Bronchial epithelial cell (primary cell): ENCODE measurements around the gene AMPD2. TPM values are rescaled to one million over a fixed set of nuclear protein-coding genes. Genes with fewer than 3 reads are reported as not detected.
A peak's percentile ranks its signal among the peaks of the same experiment; 100 is the strongest.

Source experiments
- DNase-seq: peaks from one replicate; pipeline ENCODE4 v3.0.0-alpha.2; 2010; ENCODE audit warnings: low read depth
- FAIRE-seq: peaks from 2 replicates; lab custom pipeline; 2011; peaks lifted over from hg19 to GRCh38; lab: Jason Lieb, UNC
- H3K27me3 ChIP-seq: 2 replicates; pipeline ENCODE4 v1.5.1; 2011; ENCODE audit warnings: low read length; ENCODE audit not compliant: control insufficient read depth, insufficient read depth
- H3K36me3 ChIP-seq: 2 replicates; pipeline ENCODE4 v1.5.1; 2011; ENCODE audit warnings: low read length; ENCODE audit not compliant: control insufficient read depth, insufficient read depth
- H3K4me3 ChIP-seq: 2 replicates; pipeline ENCODE4 v1.5.1; 2011; ENCODE audit warnings: mild to moderate bottlenecking, low read depth, low read length, control low read depth
- CTCF ChIP-seq: IDR thresholded peaks from 2 replicates; pipeline ENCODE4 v1.5.1; 2011; ENCODE audit warnings: mild to moderate bottlenecking, moderate library complexity, low read length, control low read depth, inconsistent platforms; ENCODE audit not compliant: insufficient read depth, severe bottlenecking
- total RNA-seq: library from RNA; depleted of rRNA; stranded (reverse); fragments of >200 nt; gene quantifications from 2 replicates; pipeline ENCODE4 v1.2.1, GENCODE V29; 2014

Gene AMPD2
- total RNA-seq, 1 donor from 2014 or later, result 21.9 TPM

- Histone ChIP-seq H3K4me3 (no peak overlapping the region), H3K36me3 (peaks cover 17% of the 10 kb centered on the region), H3K27me3 (no peaks in the 10 kb centered on the region)
- TF ChIP-seq CTCF, result no peak
- no peak for DNase-seq
- no peak for FAIRE-seq
Measured at GRCh38 chr1:109634292-109634691, 14.7 kb downstream of the AMPD2 start.

DNA sequence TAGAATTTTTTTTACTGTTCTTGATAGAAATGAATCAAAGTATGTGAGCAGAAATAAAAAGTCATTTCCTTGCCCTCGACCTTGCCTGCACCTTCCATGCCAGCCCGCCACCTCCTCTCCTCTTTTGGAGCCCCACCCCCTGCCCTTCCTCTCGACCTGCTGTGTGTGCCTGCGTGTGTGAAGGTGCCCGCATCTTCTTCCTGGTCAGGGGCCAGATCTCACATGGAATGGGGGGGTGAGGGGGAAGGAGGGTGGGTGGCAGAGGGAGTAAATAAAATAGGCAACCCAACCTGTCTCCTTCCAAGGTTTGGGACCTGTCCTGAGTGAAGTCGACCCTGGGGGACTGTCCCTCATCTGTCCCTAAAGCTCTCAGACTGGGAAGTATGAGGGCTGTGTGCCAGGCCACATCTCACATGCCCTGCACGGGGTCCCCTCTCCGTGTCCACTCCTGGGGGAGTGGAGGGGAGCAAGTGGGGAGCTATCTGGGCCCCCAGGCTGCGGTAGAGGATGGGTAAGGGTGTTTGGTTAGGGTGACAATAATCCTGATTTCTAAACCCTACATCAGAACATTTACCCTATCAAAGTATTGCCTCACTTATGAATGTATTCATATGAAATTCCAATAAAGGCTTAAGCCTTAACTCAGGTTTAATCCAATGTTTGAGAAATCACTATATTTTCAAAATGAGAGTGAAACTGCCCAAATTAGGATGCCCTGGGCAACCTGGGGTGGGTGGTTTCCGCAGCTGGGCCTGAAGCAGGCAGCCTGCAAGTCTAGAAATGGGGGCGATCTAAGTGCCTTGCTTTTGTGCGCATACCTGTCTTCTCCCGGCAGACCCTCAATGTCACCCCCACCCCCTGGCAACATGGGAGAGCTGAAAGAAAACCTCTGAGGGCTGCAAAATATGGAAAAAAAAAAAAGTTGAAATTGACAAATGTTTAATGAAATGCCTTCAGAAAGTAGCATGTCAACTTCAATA lies 15.4 kb downstream of the AMPD2 start:
- Histone ChIP-seq H3K4me3 (no peak overlapping the region), H3K27me3 (no peaks in the 10 kb centered on the region), H3K36me3 (peaks cover 12% of the 10 kb centered on the region)
- no peak for FAIRE-seq
- no peak for TF ChIP-seq CTCF
- DNase-seq, result no peak

- no peak overlapping the region for H3K4me3 ChIP-seq
- no peak for TF ChIP-seq CTCF
- H3K27me3 ChIP-seq, result no peaks in the 10 kb centered on the region
- FAIRE-seq (no peak), DNase-seq (no peak)
- H3K36me3 ChIP-seq, result peaks cover 8% of the 10 kb centered on the region
Measured at GRCh38 chr1:109635862-109636200, 16.2 kb downstream of the AMPD2 start.

GRCh38 chr1:109636201-109636952 lies 16.7 kb downstream of the AMPD2 start:
- DNase-seq (peak; percentile 32), FAIRE-seq (no peak)
- H3K36me3 ChIP-seq, result peaks cover 4% of the 10 kb centered on the region
- no peak for TF ChIP-seq CTCF
- H3K4me3 ChIP-seq, result no peak overlapping the region
- H3K27me3 ChIP-seq, result no peaks in the 10 kb centered on the region

- Histone ChIP-seq H3K27me3 (no peaks in the 10 kb centered on the region), H3K36me3 (no peaks in the 10 kb centered on the region), H3K4me3 (no peak overlapping the region)
- FAIRE-seq (no peak), DNase-seq (no peak)
- no peak for TF ChIP-seq CTCF
Measured at GRCh38 chr1:109637446-109637845, 17.8 kb downstream of the AMPD2 start.
